Measurements from ENCODE around the gene CLDN1.

The CLDN1 gene

GRCh38 chr3:190318666-190319065 lies 3.6 kb downstream of the CLDN1 start:
- Mint-ChIP-seq H3K4me3 (peak overlapping the region; percentile 60), H3K27me3 (peaks cover 7% of the 10 kb centered on the region), H3K9me3 (no peaks in the 10 kb centered on the region), H3K36me3 (no peaks in the 10 kb centered on the region), H3K4me1 (peaks cover 59% of the 10 kb centered on the region), H3K27ac (peak overlapping the region; percentile 53)

DNA sequence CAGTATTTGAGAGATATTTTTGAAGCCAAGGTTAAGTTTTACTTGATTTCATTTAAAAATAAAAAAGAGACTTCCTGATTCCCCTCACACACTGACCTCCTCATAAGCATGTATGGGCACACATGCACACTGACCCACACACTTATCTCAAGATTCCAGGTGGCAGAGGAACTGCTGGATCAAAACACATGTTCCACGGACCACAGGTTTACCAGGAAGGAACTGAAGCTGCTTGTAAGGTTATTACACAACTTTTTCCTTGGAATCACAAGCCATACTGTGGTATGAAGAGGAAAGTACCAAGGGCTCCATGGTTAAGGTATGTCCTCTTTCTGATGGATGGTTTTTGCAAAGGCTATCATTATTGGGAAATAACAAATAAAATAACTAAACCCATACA lies 7.5 kb downstream of the CLDN1 start:
- Mint-ChIP-seq H3K27ac (no peak overlapping the region), H3K4me3 (no peak overlapping the region), H3K9me3 (no peaks in the 10 kb centered on the region), H3K27me3 (peaks cover 6% of the 10 kb centered on the region), H3K4me1 (peaks cover 27% of the 10 kb centered on the region), H3K36me3 (peaks cover 2% of the 10 kb centered on the region)

- Mint-ChIP-seq H3K27me3 (peaks cover 6% of the 10 kb centered on the region), H3K4me1 (peaks cover 32% of the 10 kb centered on the region), H3K4me3 (no peak overlapping the region), H3K9me3 (no peaks in the 10 kb centered on the region), H3K27ac (no peak overlapping the region), H3K36me3 (peaks cover 2% of the 10 kb centered on the region)
Observed at GRCh38 chr3:190309414-190309813, 12.8 kb downstream of the CLDN1 start.

DNA sequence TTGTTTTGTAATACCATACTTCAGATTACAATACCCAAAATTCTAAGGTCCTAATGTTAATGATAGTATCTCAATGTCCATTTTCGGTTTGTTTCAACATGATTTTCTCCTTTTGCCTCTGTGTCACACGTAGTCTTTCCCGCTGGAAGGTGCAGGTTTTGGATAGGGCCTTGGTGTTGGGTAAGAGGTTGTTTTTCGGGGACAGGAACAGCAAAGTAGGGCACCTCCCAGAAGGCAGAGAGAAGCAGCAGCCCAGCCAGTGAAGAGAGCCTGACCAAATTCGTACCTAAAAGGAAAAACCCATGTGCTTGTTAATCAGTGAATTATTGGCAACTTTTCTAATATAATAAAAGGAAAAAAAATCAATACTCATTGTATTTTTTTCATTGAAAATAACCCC lies 14.1 kb downstream of the CLDN1 start:
- H3K27me3 Mint-ChIP-seq, result peaks cover 6% of the 10 kb centered on the region
- H3K36me3 Mint-ChIP-seq, result peaks cover 2% of the 10 kb centered on the region
- no peak overlapping the region for H3K27ac Mint-ChIP-seq
- H3K4me1 Mint-ChIP-seq, result peaks cover 32% of the 10 kb centered on the region
- no peak overlapping the region for H3K4me3 Mint-ChIP-seq
- H3K9me3 Mint-ChIP-seq, result no peaks in the 10 kb centered on the region

- peak overlapping the region; percentile 86 for H3K27ac Mint-ChIP-seq
- H3K36me3 Mint-ChIP-seq, result no peaks in the 10 kb centered on the region
- peaks cover 34% of the 10 kb centered on the region for H3K4me1 Mint-ChIP-seq
- no peaks in the 10 kb centered on the region for H3K9me3 Mint-ChIP-seq
- peak overlapping the region; percentile 57 for H3K4me3 Mint-ChIP-seq
- H3K27me3 Mint-ChIP-seq, result peaks cover 2% of the 10 kb centered on the region
Observed at GRCh38 chr3:190307164-190307545, 15.1 kb downstream of the CLDN1 start.

DNA sequence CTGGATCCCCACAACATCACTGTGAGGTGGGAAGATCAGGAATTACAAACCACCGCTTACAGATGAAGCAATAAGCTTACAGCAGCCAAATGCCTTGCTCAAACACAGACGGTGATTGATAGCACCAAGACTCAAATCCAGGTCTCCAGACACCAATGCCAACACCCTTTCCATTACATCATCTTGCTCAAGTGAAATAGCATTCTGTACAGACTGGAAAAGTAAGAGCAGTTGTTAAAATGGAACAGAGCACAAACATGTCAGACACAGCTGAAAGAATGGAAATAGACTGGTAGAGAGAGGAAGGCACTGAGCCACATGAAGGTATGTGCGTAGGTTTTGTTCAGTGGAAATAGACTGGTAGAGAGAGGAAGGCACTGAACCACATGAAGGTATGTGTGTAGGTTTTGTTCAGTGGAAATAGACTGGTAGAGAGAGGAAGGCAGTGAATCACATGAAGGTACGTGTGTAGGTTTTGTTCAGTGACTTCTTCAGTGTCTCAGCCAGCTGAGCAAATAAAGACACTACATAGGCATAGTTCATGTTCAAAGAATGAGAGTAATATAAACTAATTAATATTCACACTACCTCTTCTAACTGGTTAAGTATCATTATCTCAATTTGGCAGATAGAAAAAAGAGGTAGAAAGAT lies 15.6 kb downstream of the CLDN1 start:
- Mint-ChIP-seq H3K9me3 (no peaks in the 10 kb centered on the region), H3K4me1 (peaks cover 39% of the 10 kb centered on the region), H3K27me3 (peaks cover 2% of the 10 kb centered on the region), H3K27ac (peak overlapping the region; percentile 86), H3K36me3 (no peaks in the 10 kb centered on the region), H3K4me3 (peak overlapping the region; percentile 57)

DNA sequence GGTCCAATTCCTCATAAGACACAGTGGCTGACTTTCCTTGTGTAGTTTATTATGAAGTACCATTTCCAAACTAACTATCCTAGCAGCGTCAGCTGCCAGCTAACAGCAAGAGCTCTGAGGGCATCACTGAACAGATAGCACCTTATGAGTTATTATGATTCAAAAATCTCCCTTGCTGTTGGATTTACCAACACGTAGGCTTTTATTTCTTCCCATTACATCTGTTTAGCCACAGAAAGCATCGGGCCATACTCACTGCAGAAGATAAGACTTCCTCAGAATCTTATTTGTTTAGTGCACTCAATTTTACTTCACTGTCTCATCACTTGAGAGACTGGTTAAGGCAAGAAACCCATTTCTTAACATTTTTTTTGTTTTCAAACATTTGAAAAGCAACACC lies 16.2 kb downstream of the CLDN1 start:
- H3K9me3 Mint-ChIP-seq, result no peaks in the 10 kb centered on the region
- peaks cover 2% of the 10 kb centered on the region for H3K27me3 Mint-ChIP-seq
- H3K27ac Mint-ChIP-seq, result peak overlapping the region; percentile 1
- H3K36me3 Mint-ChIP-seq, result no peaks in the 10 kb centered on the region
- H3K4me3 Mint-ChIP-seq, result peak overlapping the region; percentile 57
- H3K4me1 Mint-ChIP-seq, result peaks cover 43% of the 10 kb centered on the region

GRCh38 chr3:190305406-190305805 lies 16.8 kb downstream of the CLDN1 start:
- H3K27ac Mint-ChIP-seq, result no peak overlapping the region
- H3K27me3 Mint-ChIP-seq, result peaks cover 1% of the 10 kb centered on the region
- H3K4me1 Mint-ChIP-seq, result peaks cover 47% of the 10 kb centered on the region
- H3K36me3 Mint-ChIP-seq, result no peaks in the 10 kb centered on the region
- H3K4me3 Mint-ChIP-seq, result no peak overlapping the region
- H3K9me3 Mint-ChIP-seq, result no peaks in the 10 kb centered on the region

GRCh38 chr3:190303884-190304283 lies 18.4 kb downstream of the CLDN1 start:
- no peaks in the 10 kb centered on the region for H3K27me3 Mint-ChIP-seq
- H3K4me1 Mint-ChIP-seq, result peaks cover 54% of the 10 kb centered on the region
- H3K9me3 Mint-ChIP-seq, result no peaks in the 10 kb centered on the region
- H3K4me3 Mint-ChIP-seq, result no peak overlapping the region
- H3K36me3 Mint-ChIP-seq, result no peaks in the 10 kb centered on the region
- H3K27ac Mint-ChIP-seq, result no peak overlapping the region

GRCh38 chr3:190302212-190302867 lies 19.9 kb downstream of the CLDN1 start:
- peak overlapping the region; percentile 28 for H3K4me3 Mint-ChIP-seq
- H3K27me3 Mint-ChIP-seq, result no peaks in the 10 kb centered on the region
- H3K27ac Mint-ChIP-seq, result no peak overlapping the region
- no peaks in the 10 kb centered on the region for H3K36me3 Mint-ChIP-seq
- H3K9me3 Mint-ChIP-seq, result no peaks in the 10 kb centered on the region
- peaks cover 48% of the 10 kb centered on the region for H3K4me1 Mint-ChIP-seq

DNA sequence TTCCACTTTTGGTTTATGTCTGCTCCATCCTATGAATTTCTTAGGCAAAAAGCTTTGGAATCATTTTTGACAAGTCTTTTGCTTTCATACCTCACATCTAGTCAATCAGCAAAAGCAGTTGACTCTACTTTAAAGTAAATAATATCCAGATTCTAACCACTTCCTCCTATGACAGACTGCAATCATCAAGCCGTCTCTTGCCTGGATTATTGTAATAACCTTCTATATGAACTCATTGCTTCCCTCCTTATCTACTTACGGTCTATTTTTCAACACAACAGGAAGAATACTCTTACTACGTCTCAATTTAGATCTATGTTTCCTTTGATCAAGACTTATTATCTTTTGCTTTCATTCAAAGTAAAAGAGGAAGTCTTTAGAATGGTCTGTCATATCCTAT lies 20.7 kb downstream of the CLDN1 start:
- Mint-ChIP-seq H3K4me1 (peaks cover 41% of the 10 kb centered on the region), H3K4me3 (peak overlapping the region; percentile 28), H3K27ac (no peak overlapping the region), H3K27me3 (no peaks in the 10 kb centered on the region), H3K36me3 (no peaks in the 10 kb centered on the region), H3K9me3 (no peaks in the 10 kb centered on the region)

- Mint-ChIP-seq H3K4me3 (no peak overlapping the region), H3K27me3 (no peaks in the 10 kb centered on the region), H3K4me1 (peaks cover 28% of the 10 kb centered on the region), H3K36me3 (no peaks in the 10 kb centered on the region), H3K27ac (no peak overlapping the region), H3K9me3 (no peaks in the 10 kb centered on the region)
Observed at GRCh38 chr3:190299969-190300368, 22.3 kb downstream of the CLDN1 start.

- Mint-ChIP-seq H3K4me1 (no peaks in the 10 kb centered on the region), H3K36me3 (peaks cover 3% of the 10 kb centered on the region), H3K27me3 (no peaks in the 10 kb centered on the region), H3K4me3 (no peak overlapping the region), H3K27ac (no peak overlapping the region), H3K9me3 (peaks cover 12% of the 10 kb centered on the region)
Observed at GRCh38 chr3:190294030-190294429, 28.2 kb downstream of the CLDN1 start.

- Mint-ChIP-seq H3K4me3 (no peak overlapping the region), H3K27me3 (no peaks in the 10 kb centered on the region), H3K4me1 (no peaks in the 10 kb centered on the region), H3K9me3 (peaks cover 12% of the 10 kb centered on the region), H3K27ac (no peak overlapping the region), H3K36me3 (peaks cover 3% of the 10 kb centered on the region)
Observed at GRCh38 chr3:190293621-190294020, 28.6 kb downstream of the CLDN1 start.

- H3K4me1 Mint-ChIP-seq, result no peaks in the 10 kb centered on the region
- peaks cover 12% of the 10 kb centered on the region for H3K9me3 Mint-ChIP-seq
- H3K27me3 Mint-ChIP-seq, result no peaks in the 10 kb centered on the region
- no peak overlapping the region for H3K27ac Mint-ChIP-seq
- peaks cover 3% of the 10 kb centered on the region for H3K36me3 Mint-ChIP-seq
- H3K4me3 Mint-ChIP-seq, result no peak overlapping the region
Observed at GRCh38 chr3:190291994-190292584, 30.2 kb downstream of the CLDN1 start.

GRCh38 chr3:190289989-190290388 lies 32.3 kb downstream of the CLDN1 start:
- H3K4me3 Mint-ChIP-seq, result no peak overlapping the region
- no peaks in the 10 kb centered on the region for H3K4me1 Mint-ChIP-seq
- H3K36me3 Mint-ChIP-seq, result peaks cover 7% of the 10 kb centered on the region
- H3K27ac Mint-ChIP-seq, result no peak overlapping the region
- peaks cover 19% of the 10 kb centered on the region for H3K9me3 Mint-ChIP-seq
- no peaks in the 10 kb centered on the region for H3K27me3 Mint-ChIP-seq

Measured in activated naive CD4-positive, alpha-beta T cell treated with anti-CD3 and anti-CD28 coated beads, Interleukin-2, amount 50 U/mL, for 24 hours (primary cell).